Measurements from ENCODE around the gene LGALS3BP. TPM values are rescaled to one million over a fixed set of nuclear protein-coding genes. Genes with fewer than 3 reads are reported as not detected.
A peak's percentile ranks its signal among the peaks of the same experiment; 100 is the strongest.
"Not testable (repeated sequence)": the region's sequence is repeated elsewhere in the genome, so short reads cannot be mapped to it uniquely, and the experiment has no call there.

LGALS3BP gene
- total and polyA plus RNA-seq, 4 donors, result 66.0 to 224 (median 79.2) TPM

GRCh38 chr17:78963378-78963777, 16.3 kb downstream of the LGALS3BP start (continued):
- no peak for TF ChIP-seq FOXA2 (IDR thresholded peaks at IDR 0.05)
- no peak for TF ChIP-seq ATF3 (IDR thresholded peaks at IDR 0.05)

- H3K4me1 ChIP-seq (ENCODE audit: control insufficient read depth in 4 of 4, insufficient read depth in 4 of 4, low read length in 3 of 4); H3K27ac ChIP-seq (ENCODE audit: low read depth in 1 of 2, low read length in 2 of 2); H3K9me3 ChIP-seq (ENCODE audit: control insufficient read depth in 4 of 4, low read length in 3 of 4); DNase-seq (ENCODE audit: low spot score); H3K36me3 ChIP-seq (ENCODE audit: control insufficient read depth in 4 of 4, insufficient read depth in 3 of 4, low read depth in 1 of 4, low read length in 3 of 4); H3K9ac ChIP-seq (ENCODE audit: low read depth in 1 of 2, low read length in 2 of 2); H3K27me3 ChIP-seq (ENCODE audit: control insufficient read depth in 4 of 4, insufficient read depth in 4 of 4, low read length in 3 of 4); H3K4me3 ChIP-seq (ENCODE audit: low read depth in 1 of 3, low read length in 3 of 3): not testable (repeated sequence)
- 94% methylated on average over 8 of the region's 8 CpGs for whole genome bisulfite sequencing
Observed at GRCh38 chr17:78962984-78963348, 16.8 kb downstream of the LGALS3BP start.

GRCh38 chr17:78962345-78962983, 17.3 kb downstream of the LGALS3BP start:
- no peaks in the 10 kb centered on the region for H3K9me3 ChIP-seq (ENCODE audit: control insufficient read depth in 4 of 4, low read length in 3 of 4)
- no peak overlapping the region for H3K9ac ChIP-seq (ENCODE audit: low read depth in 1 of 2, low read length in 2 of 2)
- H3K4me1 ChIP-seq (ENCODE audit: control insufficient read depth in 4 of 4, insufficient read depth in 4 of 4, low read length in 3 of 4), result no peaks in the 10 kb centered on the region
- TF ChIP-seq HNF4A (conservative IDR thresholded peaks at IDR 0.05), result peak; percentile 27 to 70
- TF ChIP-seq FOXA2 (IDR thresholded peaks at IDR 0.05), result no peak
- peak; percentile 19 for TF ChIP-seq SP1 (IDR thresholded peaks at IDR 0.05)
- TF ChIP-seq YY1 (IDR thresholded peaks at IDR 0.05), result no peak
- TF ChIP-seq RAD21 (IDR thresholded peaks at IDR 0.05), result no peak
- TF ChIP-seq ATF3 (IDR thresholded peaks at IDR 0.05), result no peak
- no peak overlapping the region for H3K27ac ChIP-seq (ENCODE audit: low read depth in 1 of 2, low read length in 2 of 2)
- DNase-seq (ENCODE audit: low spot score), result no peak
- H3K4me3 ChIP-seq (ENCODE audit: low read depth in 1 of 3, low read length in 3 of 3), result no peak overlapping the region
- H3K27me3 ChIP-seq (ENCODE audit: control insufficient read depth in 4 of 4, insufficient read depth in 4 of 4, low read length in 3 of 4), result no peaks in the 10 kb centered on the region
- WGBS, result 67% methylated on average over 19 of the region's 19 CpGs
- no peaks in the 10 kb centered on the region for H3K36me3 ChIP-seq (ENCODE audit: control insufficient read depth in 4 of 4, insufficient read depth in 3 of 4, low read depth in 1 of 4, low read length in 3 of 4)

DNA sequence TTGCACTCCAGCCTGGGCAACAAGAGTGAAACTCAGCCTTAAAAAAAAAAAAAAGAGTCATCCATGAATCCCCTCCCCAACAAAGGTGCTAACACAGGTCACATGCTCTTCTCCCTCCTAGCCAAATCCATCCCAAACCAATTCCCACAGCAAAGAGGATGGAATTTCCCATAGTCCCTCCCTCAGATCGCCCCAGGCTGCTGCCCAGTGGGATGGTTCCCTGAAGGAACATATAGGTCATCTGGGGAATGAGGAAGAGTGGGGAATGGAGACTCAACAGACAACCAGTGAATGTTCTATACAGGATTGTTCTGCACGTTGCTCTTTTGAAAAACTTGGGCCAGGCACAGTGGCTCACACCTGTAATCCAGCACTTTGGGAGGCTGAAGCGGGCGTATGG, 18.2 kb downstream of the LGALS3BP start:
- TF ChIP-seq GABPA (IDR thresholded peaks at IDR 0.05 in 1 of 2, conservative IDR thresholded peaks at IDR 0.05 in 1 of 2) (no peak), FOXA2 (IDR thresholded peaks at IDR 0.05) (no peak), ATF3 (IDR thresholded peaks at IDR 0.05) (no peak), HNF4A (conservative IDR thresholded peaks at IDR 0.05) (no peak), RAD21 (IDR thresholded peaks at IDR 0.05) (no peak), RXRA (IDR thresholded peaks at IDR 0.05) (no peak), REST (IDR thresholded peaks at IDR 0.05) (no peak), EGR1 (IDR thresholded peaks at IDR 0.05; ENCODE audit: low read depth in 2 of 2) (no peak), HNF4G (IDR thresholded peaks at IDR 0.05) (no peak), FOXA1 (IDR thresholded peaks at IDR 0.05) (no peak), CTCF (IDR thresholded peaks at IDR 0.05; ENCODE audit: low read depth, low read length, missing input control) (no peak), YY1 (IDR thresholded peaks at IDR 0.05) (no peak)
- TF ChIP-seq, protein P1, sequence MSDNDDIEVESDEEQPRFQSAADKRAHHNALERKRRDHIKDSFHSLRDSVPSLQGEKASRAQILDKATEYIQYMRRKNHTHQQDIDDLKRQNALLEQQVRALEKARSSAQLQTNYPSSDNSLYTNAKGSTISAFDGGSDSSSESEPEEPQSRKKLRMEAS (IDR thresholded peaks at IDR 0.05), result no peak
- H3K27ac ChIP-seq (ENCODE audit: low read depth in 1 of 2, low read length in 2 of 2), result no peak overlapping the region
- WGBS, result 96% methylated on average over 4 of the region's 4 CpGs

More for the DNA sequence above, 18.2 kb downstream of the LGALS3BP start:
- Histone ChIP-seq H3K9me3 (ENCODE audit: control insufficient read depth in 4 of 4, low read length in 3 of 4) (no peaks in the 10 kb centered on the region), H3K4me3 (ENCODE audit: low read depth in 1 of 3, low read length in 3 of 3) (no peak overlapping the region), H3K27me3 (ENCODE audit: control insufficient read depth in 4 of 4, insufficient read depth in 4 of 4, low read length in 3 of 4) (no peaks in the 10 kb centered on the region), H3K4me1 (ENCODE audit: control insufficient read depth in 4 of 4, insufficient read depth in 4 of 4, low read length in 3 of 4) (no peaks in the 10 kb centered on the region), H3K36me3 (ENCODE audit: control insufficient read depth in 4 of 4, insufficient read depth in 3 of 4, low read depth in 1 of 4, low read length in 3 of 4) (no peaks in the 10 kb centered on the region), H3K9ac (ENCODE audit: low read depth in 1 of 2, low read length in 2 of 2) (no peak overlapping the region)
- no peak for DNase-seq (ENCODE audit: low spot score)
